ENCODE results near the gene DLGAP4. TPM values are rescaled to one million over a fixed set of nuclear protein-coding genes. Genes with fewer than 3 reads are reported as not detected.

The DLGAP4 gene
- total and polyA plus RNA-seq, 4 donors = 33.2 to 150 (median 97.7) TPM

- DNase-seq = no peak
- intact Hi-C loops (cut with DNase I) = no loop called here
- no peak for ATAC-seq (ENCODE audit: low FRiP score)
- H3K4me1 ChIP-seq (ENCODE audit: control insufficient read depth in 1 of 2, insufficient read depth in 2 of 2, low read length in 2 of 2) = peaks cover 0 to 3% of the 10 kb centered on the region in 2 donors
- WGBS, 2 donors = 70 to 76% methylated on average over 11 of the region's 11 CpGs
- no peak overlapping the region for H3K4me3 ChIP-seq (ENCODE audit: low read length in 2 of 2)
- H3K36me3 ChIP-seq (ENCODE audit: control insufficient read depth in 1 of 2, insufficient read depth in 2 of 2, low read length in 1 of 2) = no peaks in the 10 kb centered on the region
- H3K9me3 ChIP-seq (ENCODE audit: control insufficient read depth, low read length) = no peaks in the 10 kb centered on the region
- no peak overlapping the region for H3K27ac ChIP-seq (ENCODE audit: low read depth in 1 of 2, low read length in 2 of 2)
- no peaks in the 10 kb centered on the region for H3K27me3 ChIP-seq (ENCODE audit: control insufficient read depth in 1 of 2, insufficient read depth in 2 of 2, low read length in 1 of 2)
Measured at GRCh38 chr20:36285746-36286447, 20.2 kb upstream of the DLGAP4 start.

GRCh38 chr20:36297656-36298055 is 8.5 kb upstream of the DLGAP4 start:
- H3K27ac ChIP-seq (ENCODE audit: low read depth in 1 of 2, low read length in 2 of 2) = no peak overlapping the region
- intact Hi-C loops (cut with DNase I) = no loop called here
- H3K9me3 ChIP-seq (ENCODE audit: control insufficient read depth, low read length) = no peaks in the 10 kb centered on the region
- H3K36me3 ChIP-seq (ENCODE audit: control insufficient read depth in 1 of 2, insufficient read depth in 2 of 2, low read length in 1 of 2) = no peaks in the 10 kb centered on the region
- ATAC-seq (ENCODE audit: low FRiP score) (no peak), DNase-seq (peak in 1 of 2 donors; percentile 26)
- 53 to 56% methylated on average over 5 of the region's 5 CpGs for WGBS, 2 donors
- H3K4me3 ChIP-seq (ENCODE audit: low read length in 2 of 2) = no peak overlapping the region
- no peaks in the 10 kb centered on the region for H3K27me3 ChIP-seq (ENCODE audit: control insufficient read depth in 1 of 2, insufficient read depth in 2 of 2, low read length in 1 of 2)
- no peaks in the 10 kb centered on the region for H3K4me1 ChIP-seq (ENCODE audit: control insufficient read depth in 1 of 2, insufficient read depth in 2 of 2, low read length in 2 of 2)

GRCh38 chr20:36298061-36298460 is 8.1 kb upstream of the DLGAP4 start:
- no peaks in the 10 kb centered on the region for H3K27me3 ChIP-seq (ENCODE audit: control insufficient read depth in 1 of 2, insufficient read depth in 2 of 2, low read length in 1 of 2)
- no peak for ATAC-seq (ENCODE audit: low FRiP score)
- no peaks in the 10 kb centered on the region for H3K36me3 ChIP-seq (ENCODE audit: control insufficient read depth in 1 of 2, insufficient read depth in 2 of 2, low read length in 1 of 2)
- H3K9me3 ChIP-seq (ENCODE audit: control insufficient read depth, low read length) = no peaks in the 10 kb centered on the region
- DNase-seq = no peak
- intact Hi-C loops (cut with DNase I) = no loop called here
- H3K27ac ChIP-seq (ENCODE audit: low read depth in 1 of 2, low read length in 2 of 2) = no peak overlapping the region
- WGBS, 2 donors = 76 to 90% methylated on average over 3 of the region's 3 CpGs
- no peaks in the 10 kb centered on the region for H3K4me1 ChIP-seq (ENCODE audit: control insufficient read depth in 1 of 2, insufficient read depth in 2 of 2, low read length in 2 of 2)
- H3K4me3 ChIP-seq (ENCODE audit: low read length in 2 of 2) = no peak overlapping the region

- no peaks in the 10 kb centered on the region for H3K27me3 ChIP-seq (ENCODE audit: control insufficient read depth in 1 of 2, insufficient read depth in 2 of 2, low read length in 1 of 2)
- WGBS, 2 donors = 74 to 80% methylated on average over 11 of the region's 11 CpGs
- no peaks in the 10 kb centered on the region for H3K9me3 ChIP-seq (ENCODE audit: control insufficient read depth, low read length)
- no peak overlapping the region for H3K27ac ChIP-seq (ENCODE audit: low read depth in 1 of 2, low read length in 2 of 2)
- ATAC-seq (ENCODE audit: low FRiP score) (no peak), DNase-seq (no peak)
- no peak overlapping the region for H3K4me3 ChIP-seq (ENCODE audit: low read length in 2 of 2)
- H3K36me3 ChIP-seq (ENCODE audit: control insufficient read depth in 1 of 2, insufficient read depth in 2 of 2, low read length in 1 of 2) = no peaks in the 10 kb centered on the region
- intact Hi-C loops (cut with DNase I) = no loop called here
- H3K4me1 ChIP-seq (ENCODE audit: control insufficient read depth in 1 of 2, insufficient read depth in 2 of 2, low read length in 2 of 2) = no peaks in the 10 kb centered on the region
Measured at GRCh38 chr20:36298795-36299339, 7.3 kb upstream of the DLGAP4 start.

- H3K27me3 ChIP-seq (ENCODE audit: control insufficient read depth in 1 of 2, insufficient read depth in 2 of 2, low read length in 1 of 2) = no peaks in the 10 kb centered on the region
- ATAC-seq (ENCODE audit: low FRiP score) = no peak
Measured at GRCh38 chr20:36299459-36299858, 6.7 kb upstream of the DLGAP4 start.

GRCh38 chr20:36301359-36302119 is 4.6 kb upstream of the DLGAP4 start:
- DNase-seq (no peak), ATAC-seq (ENCODE audit: low FRiP score) (no peak)
- Histone ChIP-seq H3K4me3 (ENCODE audit: low read length in 2 of 2) (no peak overlapping the region), H3K4me1 (ENCODE audit: control insufficient read depth in 1 of 2, insufficient read depth in 2 of 2, low read length in 2 of 2) (no peaks in the 10 kb centered on the region), H3K9me3 (ENCODE audit: control insufficient read depth, low read length) (no peaks in the 10 kb centered on the region), H3K27me3 (ENCODE audit: control insufficient read depth in 1 of 2, insufficient read depth in 2 of 2, low read length in 1 of 2) (no peaks in the 10 kb centered on the region), H3K36me3 (ENCODE audit: control insufficient read depth in 1 of 2, insufficient read depth in 2 of 2, low read length in 1 of 2) (no peaks in the 10 kb centered on the region), H3K27ac (ENCODE audit: low read depth in 1 of 2, low read length in 2 of 2) (no peak overlapping the region)
- WGBS, 2 donors = 52 to 56% methylated on average over 7 of the region's 7 CpGs
- intact Hi-C loops (cut with DNase I) = no loop called here

More at GRCh38 chr20:36299459-36299858, 6.7 kb upstream of the DLGAP4 start:
- no peaks in the 10 kb centered on the region for H3K4me1 ChIP-seq (ENCODE audit: control insufficient read depth in 1 of 2, insufficient read depth in 2 of 2, low read length in 2 of 2)
- DNase-seq = no peak
- no peaks in the 10 kb centered on the region for H3K36me3 ChIP-seq (ENCODE audit: control insufficient read depth in 1 of 2, insufficient read depth in 2 of 2, low read length in 1 of 2)
- H3K4me3 ChIP-seq (ENCODE audit: low read length in 2 of 2) = no peak overlapping the region
- WGBS, 2 donors = 70 to 72% methylated on average over 4 of the region's 4 CpGs
- no peaks in the 10 kb centered on the region for H3K9me3 ChIP-seq (ENCODE audit: control insufficient read depth, low read length)
- no peak overlapping the region for H3K27ac ChIP-seq (ENCODE audit: low read depth in 1 of 2, low read length in 2 of 2)
- intact Hi-C loops (cut with DNase I) = no loop called here

- no peaks in the 10 kb centered on the region for H3K4me1 ChIP-seq (ENCODE audit: control insufficient read depth in 1 of 2, insufficient read depth in 2 of 2, low read length in 2 of 2)
- 24 to 30% methylated on average over 14 of the region's 14 CpGs for WGBS, 2 donors
- ATAC-seq (ENCODE audit: low FRiP score) (no peak), DNase-seq (no peak)
- no peaks in the 10 kb centered on the region for H3K27me3 ChIP-seq (ENCODE audit: control insufficient read depth in 1 of 2, insufficient read depth in 2 of 2, low read length in 1 of 2)
- no peak overlapping the region for H3K4me3 ChIP-seq (ENCODE audit: low read length in 2 of 2)
- no peaks in the 10 kb centered on the region for H3K36me3 ChIP-seq (ENCODE audit: control insufficient read depth in 1 of 2, insufficient read depth in 2 of 2, low read length in 1 of 2)
- no peaks in the 10 kb centered on the region for H3K9me3 ChIP-seq (ENCODE audit: control insufficient read depth, low read length)
- H3K27ac ChIP-seq (ENCODE audit: low read depth in 1 of 2, low read length in 2 of 2) = no peak overlapping the region
- intact Hi-C loops (cut with DNase I) = no loop called here
Measured at GRCh38 chr20:36303020-36303595, 3.0 kb upstream of the DLGAP4 start.

GRCh38 chr20:36303831-36304230 is 2.3 kb upstream of the DLGAP4 start:
- WGBS, 2 donors = 49 to 53% methylated on average over 1 of the region's 1 CpG
- ATAC-seq (ENCODE audit: low FRiP score) (no peak), DNase-seq (no peak)
- Histone ChIP-seq H3K4me1 (ENCODE audit: control insufficient read depth in 1 of 2, insufficient read depth in 2 of 2, low read length in 2 of 2) (no peaks in the 10 kb centered on the region), H3K4me3 (ENCODE audit: low read length in 2 of 2) (no peak overlapping the region), H3K36me3 (ENCODE audit: control insufficient read depth in 1 of 2, insufficient read depth in 2 of 2, low read length in 1 of 2) (no peaks in the 10 kb centered on the region), H3K27me3 (ENCODE audit: control insufficient read depth in 1 of 2, insufficient read depth in 2 of 2, low read length in 1 of 2) (no peaks in the 10 kb centered on the region), H3K27ac (ENCODE audit: low read depth in 1 of 2, low read length in 2 of 2) (no peak overlapping the region), H3K9me3 (ENCODE audit: control insufficient read depth, low read length) (no peaks in the 10 kb centered on the region)
- intact Hi-C loops (cut with DNase I) = no loop called here

All from aorta (tissue), 5 donors.